CD4-positive, alpha-beta T cell treated with Interleukin-6 for 4 hours (primary cell): ENCODE data around the gene PIP4K2C.
"Not testable (repeated sequence)": the region's sequence is repeated elsewhere in the genome, so short reads cannot be mapped to it uniquely, and the experiment has no call there.

ENCODE experiments used
- DNase-seq: peaks from one replicate; pipeline ENCODE4 v3.0.0-alpha.2; 2020; ENCODE audit warnings: mixed read lengths

PIP4K2C gene

GRCh38 chr12:57611108-57611826 lies 20.3 kb downstream of the PIP4K2C start, which contains the start of gene ARHGEF25:
Gene ARHGEF25 (plus strand): TSS chr12:57611435. CDS start chr12:57611895, 460 bp downstream.
- peak; percentile 74 for DNase-seq

- no peak for DNase-seq
Measured at GRCh38 chr12:57611827-57612710, 21.1 kb downstream of the PIP4K2C start.

- DNase-seq = no peak
Measured at GRCh38 chr12:57612711-57613426, 21.9 kb downstream of the PIP4K2C start.

GRCh38 chr12:57613427-57614109 lies 22.6 kb downstream of the PIP4K2C start:
- DNase-seq = no peak

- no peak for DNase-seq
Measured at GRCh38 chr12:57614178-57614947, 23.4 kb downstream of the PIP4K2C start.

GRCh38 chr12:57614948-57615500 lies 24.0 kb downstream of the PIP4K2C start:
- DNase-seq = no peak

- no peak for DNase-seq
Measured at GRCh38 chr12:57615637-57616036, 24.6 kb downstream of the PIP4K2C start.

GRCh38 chr12:57616383-57617101 lies 25.6 kb downstream of the PIP4K2C start:
- no peak for DNase-seq

GRCh38 chr12:57617942-57618341 lies 26.9 kb downstream of the PIP4K2C start:
- no peak for DNase-seq

GRCh38 chr12:57618431-57618830 lies 27.4 kb downstream of the PIP4K2C start:
- not testable (repeated sequence) for DNase-seq

- DNase-seq = no peak
Measured at GRCh38 chr12:57618966-57619433, 28.0 kb downstream of the PIP4K2C start.

GRCh38 chr12:57619434-57620244 lies 28.6 kb downstream of the PIP4K2C start:
- DNase-seq = peak; percentile 42

- no peak for DNase-seq
Measured at GRCh38 chr12:57620245-57620935, 29.4 kb downstream of the PIP4K2C start.

- DNase-seq = peak; percentile 22
Measured at GRCh38 chr12:57620936-57621496, 30.0 kb downstream of the PIP4K2C start.

- peak; percentile 75 for DNase-seq
Measured at GRCh38 chr12:57621497-57622292, 30.7 kb downstream of the PIP4K2C start.

- DNase-seq = no peak
Measured at GRCh38 chr12:57622293-57623245, 31.6 kb downstream of the PIP4K2C start.

GRCh38 chr12:57623385-57623784 lies 32.4 kb downstream of the PIP4K2C start:
- DNase-seq = no peak
